Liver (tissue), 9 donors: ENCODE results near the gene PGS1. TPM values are rescaled to one million over a fixed set of nuclear protein-coding genes. Genes with fewer than 3 reads are reported as not detected.

Experiments
- DNase-seq: peaks from one replicate; pipeline ENCODE4 v3.0.0-alpha.2; 2017; ENCODE audit warnings: low spot score
- H3K27ac ChIP-seq, 2 donors: one replicate each; pipeline ENCODE4 v1.7.0; 2013; ENCODE audit warnings: inconsistent platforms in 2 of 2, low read length in 2 of 2, control low read depth in 1 of 2, low read depth in 1 of 2, mild to moderate bottlenecking in 1 of 2
- H3K27me3 ChIP-seq, 4 donors: one replicate each; pipeline versions ENCODE4 v1.6.1 to v1.7.0; 2013; ENCODE audit warnings: low read length in 3 of 4, inconsistent platforms in 1 of 4, mild to moderate bottlenecking in 1 of 4, moderate library complexity in 1 of 4; ENCODE audit not compliant: control insufficient read depth in 4 of 4, insufficient read depth in 4 of 4
- H3K36me3 ChIP-seq, 4 donors: one replicate each; pipeline versions ENCODE4 v1.6.1 to v1.7.0; 2013; ENCODE audit warnings: low read length in 3 of 4, mild to moderate bottlenecking in 3 of 4, low read depth in 1 of 4, moderate library complexity in 1 of 4; ENCODE audit not compliant: control insufficient read depth in 4 of 4, insufficient read depth in 3 of 4
- H3K4me1 ChIP-seq, 4 donors: one replicate each; pipeline versions ENCODE4 v1.6.1 to v1.7.0; 2013; ENCODE audit warnings: low read length in 3 of 4, mild to moderate bottlenecking in 3 of 4, moderate library complexity in 1 of 4; ENCODE audit not compliant: control insufficient read depth in 4 of 4, insufficient read depth in 4 of 4
- H3K4me3 ChIP-seq, 3 donors: one replicate each; pipeline versions ENCODE4 v1.6.1 to v1.7.0; 2013; ENCODE audit warnings: low read length in 3 of 3, control low read depth in 1 of 3, low read depth in 1 of 3, mild to moderate bottlenecking in 1 of 3
- H3K9ac ChIP-seq, 2 donors: one replicate each; pipeline ENCODE4 v1.7.0; 2013; ENCODE audit warnings: low read length in 2 of 2, mild to moderate bottlenecking in 2 of 2, moderate library complexity in 2 of 2, control low read depth in 1 of 2, low read depth in 1 of 2
- H3K9me3 ChIP-seq, 4 donors: one replicate each; pipeline versions ENCODE4 v1.6.1 to v1.7.0; 2013; ENCODE audit warnings: low read length in 3 of 4; ENCODE audit not compliant: control insufficient read depth in 4 of 4
- FOXA1 ChIP-seq: IDR thresholded peaks from 2 replicates; pipeline ENCODE4 v1.6.1; 2016; ENCODE audit warnings: antibody characterized with exemption
- FOXA2 ChIP-seq: IDR thresholded peaks from 2 replicates; pipeline ENCODE4 v1.6.1; 2016; ENCODE audit warnings: antibody characterized with exemption
- GABPA ChIP-seq, 2 donors: IDR thresholded peaks in 1 of 2; conservative IDR thresholded peaks in 1 of 2; 2 replicates each; pipeline ENCODE4 v1.6.1; 2016; ENCODE audit warnings: antibody characterized with exemption in 2 of 2, mild to moderate bottlenecking in 1 of 2, moderate library complexity in 1 of 2
- HNF4G ChIP-seq: IDR thresholded peaks from 2 replicates; pipeline ENCODE4 v1.6.1; 2016; ENCODE audit warnings: antibody characterized with exemption
- JUND ChIP-seq, 2 donors: IDR thresholded peaks; 2 replicates each; pipeline ENCODE4 v1.6.1; 2016; ENCODE audit warnings: antibody characterized with exemption in 2 of 2
- MAX ChIP-seq: IDR thresholded peaks from 2 replicates; pipeline ENCODE4 v1.6.1; 2016; ENCODE audit warnings: antibody characterized with exemption
- NR2F2 ChIP-seq: IDR thresholded peaks from 2 replicates; pipeline ENCODE4 v1.6.1; 2016; ENCODE audit warnings: antibody characterized with exemption
- RAD21 ChIP-seq, 2 donors: IDR thresholded peaks; 2 replicates each; pipeline ENCODE4 v1.6.1; 2016; ENCODE audit warnings: antibody characterized with exemption in 2 of 2, mild to moderate bottlenecking in 2 of 2
- REST ChIP-seq: IDR thresholded peaks from 2 replicates; pipeline ENCODE4 v1.6.1; 2016; ENCODE audit warnings: antibody characterized with exemption, mild to moderate bottlenecking
- RXRA ChIP-seq, 2 donors: IDR thresholded peaks; 2 replicates each; pipeline ENCODE4 v1.6.1; 2017 to 2018; ENCODE audit warnings: antibody characterized with exemption in 2 of 2, mild to moderate bottlenecking in 1 of 2
- SP1 ChIP-seq: IDR thresholded peaks from 2 replicates; pipeline ENCODE4 v1.6.1; 2018; ENCODE audit warnings: antibody characterized with exemption, mild to moderate bottlenecking
- TAF1 ChIP-seq: conservative IDR thresholded peaks from 2 replicates; pipeline ENCODE4 v1.6.1; 2016; ENCODE audit warnings: antibody characterized with exemption, mild to moderate bottlenecking
- WGBS: extraction: QIAGEN DNeasy Blood & Tissue Kit; methylation state at CpG from one replicate; pipeline ENCODE4 v1.1.7; 2013; 5-methylcytosine and 5-hydroxymethylcytosine counted together
- polyA plus RNA-seq, 2 donors: library from polyadenylated mRNA; stranded (reverse) in 1 of 2; unstranded in 1 of 2; fragments of 200-250 nt in 1 of 2; fragments of >200 nt in 1 of 2; fragmentation: Nextera tagmentation in 1 of 2; extraction: Ambion mirVana in 1 of 2; gene quantifications; one replicate each; pipeline versions ENCODE4 v1.2.1 to v1.2.3, GENCODE V29; 2013 to 2015
- total RNA-seq, 2 donors: library from RNA; depleted of rRNA; stranded (reverse); fragments of >200 nt; gene quantifications; one replicate each; pipeline ENCODE4 v1.2.3, GENCODE V29; 2014
- TF ChIP-seq, protein P1 (sequence below): IDR thresholded peaks from 2 replicates; pipeline ENCODE4 v1.6.1; 2016; ENCODE audit warnings: antibody characterized with exemption
- TF ChIP-seq, protein P2 (sequence below): fragments of 150-350 bp; IDR thresholded peaks from 2 replicates; pipeline ENCODE4 v1.5.1; 2017; ENCODE audit warnings: improper control_type of control experiment, low read depth, low read length; ENCODE audit not compliant: missing input control
- donor health status: healthy.
- donor health status: healthy.
- donor health status: healthy.
- donor health status: healthy.
- donor health status: healthy.

Gene PGS1
- total and polyA plus RNA-seq, 4 donors = 8.1 to 24.1 (median 12.2) TPM

- TF ChIP-seq, protein P1, sequence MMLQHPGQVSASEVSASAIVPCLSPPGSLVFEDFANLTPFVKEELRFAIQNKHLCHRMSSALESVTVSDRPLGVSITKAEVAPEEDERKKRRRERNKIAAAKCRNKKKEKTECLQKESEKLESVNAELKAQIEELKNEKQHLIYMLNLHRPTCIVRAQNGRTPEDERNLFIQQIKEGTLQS = no peak
- TF ChIP-seq GABPA (IDR thresholded peaks at IDR 0.05 in 1 of 2, conservative IDR thresholded peaks at IDR 0.05 in 1 of 2) (no peak), TAF1 (no peak), RAD21 (IDR thresholded peaks at IDR 0.05) (no peak), FOXA2 (no peak), RXRA (IDR thresholded peaks at IDR 0.05) (no peak)
These were observed 71.6 kb downstream of the PGS1 start (continued) for GRCh38 chr17:78449983-78450595.

DNA sequence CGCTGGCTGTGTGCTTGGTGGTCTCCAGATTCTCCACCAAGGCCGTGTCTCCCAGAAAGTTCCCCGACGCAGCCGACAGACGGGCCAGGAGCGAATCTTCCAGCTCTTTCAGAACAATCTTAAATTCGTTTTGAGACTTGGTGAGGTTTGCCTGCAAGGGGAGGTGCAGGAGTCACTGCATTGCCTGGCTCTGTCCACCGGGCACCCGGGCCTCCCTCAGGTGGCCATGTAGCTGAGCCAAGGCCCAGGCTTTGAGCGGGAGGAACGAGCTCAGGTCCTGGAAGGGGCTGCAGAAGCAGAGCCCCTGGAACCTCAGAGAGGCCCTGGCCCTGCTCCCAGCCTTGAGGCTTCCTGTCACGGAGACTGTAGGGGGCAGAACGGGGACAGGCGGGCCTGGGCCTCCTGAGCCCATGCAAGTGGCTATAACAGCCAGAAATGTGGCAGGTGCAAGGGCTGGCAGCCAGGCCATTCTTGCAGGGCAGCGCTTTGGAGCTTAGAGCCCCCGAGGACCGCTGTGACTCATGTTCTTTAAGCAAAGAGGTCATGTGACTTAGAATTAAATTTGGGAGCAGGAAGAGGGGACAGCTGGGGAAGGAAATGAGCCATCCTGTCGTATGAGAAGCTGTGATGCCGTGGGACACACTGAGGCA is 72.4 kb downstream of the PGS1 start:
- H3K4me3 ChIP-seq = no peak overlapping the region
- H3K27ac ChIP-seq = no peak overlapping the region
- H3K27me3 ChIP-seq = no peaks in the 10 kb centered on the region
- TF ChIP-seq TAF1 (no peak), HNF4G (no peak), FOXA2 (no peak), FOXA1 (no peak), RAD21 (IDR thresholded peaks at IDR 0.05) (no peak), REST (no peak), MAX (no peak), NR2F2 (no peak), SP1 (no peak)
- TF ChIP-seq, protein P2, sequence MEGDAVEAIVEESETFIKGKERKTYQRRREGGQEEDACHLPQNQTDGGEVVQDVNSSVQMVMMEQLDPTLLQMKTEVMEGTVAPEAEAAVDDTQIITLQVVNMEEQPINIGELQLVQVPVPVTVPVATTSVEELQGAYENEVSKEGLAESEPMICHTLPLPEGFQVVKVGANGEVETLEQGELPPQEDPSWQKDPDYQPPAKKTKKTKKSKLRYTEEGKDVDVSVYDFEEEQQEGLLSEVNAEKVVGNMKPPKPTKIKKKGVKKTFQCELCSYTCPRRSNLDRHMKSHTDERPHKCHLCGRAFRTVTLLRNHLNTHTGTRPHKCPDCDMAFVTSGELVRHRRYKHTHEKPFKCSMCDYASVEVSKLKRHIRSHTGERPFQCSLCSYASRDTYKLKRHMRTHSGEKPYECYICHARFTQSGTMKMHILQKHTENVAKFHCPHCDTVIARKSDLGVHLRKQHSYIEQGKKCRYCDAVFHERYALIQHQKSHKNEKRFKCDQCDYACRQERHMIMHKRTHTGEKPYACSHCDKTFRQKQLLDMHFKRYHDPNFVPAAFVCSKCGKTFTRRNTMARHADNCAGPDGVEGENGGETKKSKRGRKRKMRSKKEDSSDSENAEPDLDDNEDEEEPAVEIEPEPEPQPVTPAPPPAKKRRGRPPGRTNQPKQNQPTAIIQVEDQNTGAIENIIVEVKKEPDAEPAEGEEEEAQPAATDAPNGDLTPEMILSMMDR = no peak
- TF ChIP-seq, protein P1 = no peak
- WGBS = 78% methylated on average over 20 of the region's 20 CpGs
- no peaks in the 10 kb centered on the region for H3K9me3 ChIP-seq
- H3K4me1 ChIP-seq = no peaks in the 10 kb centered on the region
- H3K36me3 ChIP-seq = no peaks in the 10 kb centered on the region
- no peak overlapping the region for H3K9ac ChIP-seq
- DNase-seq = no peak

DNA sequence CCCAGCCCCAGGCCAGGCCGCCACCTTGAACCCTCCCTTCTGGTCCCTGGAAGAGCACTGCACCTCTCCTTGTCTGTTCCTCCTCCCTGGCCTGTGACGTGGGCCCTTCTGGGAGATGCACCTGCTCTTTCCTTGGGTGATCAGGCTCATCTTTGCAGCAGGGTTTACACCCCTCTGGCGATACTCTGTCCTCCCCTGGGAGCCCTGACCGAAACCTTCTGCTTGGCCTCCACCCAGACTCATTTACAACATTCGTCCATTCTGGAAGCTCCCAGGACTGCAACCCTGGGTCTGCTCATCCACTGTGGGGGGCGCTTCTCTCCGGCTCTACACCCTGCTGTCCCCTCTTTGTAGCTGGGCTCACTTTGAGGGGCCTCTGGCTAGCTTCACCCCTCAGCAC is 73.3 kb downstream of the PGS1 start:
- DNase-seq = no peak
- Histone ChIP-seq H3K9me3 (no peaks in the 10 kb centered on the region), H3K27ac (no peak overlapping the region), H3K4me1 (no peaks in the 10 kb centered on the region), H3K36me3 (no peaks in the 10 kb centered on the region), H3K4me3 (no peak overlapping the region), H3K27me3 (peaks cover 0 to 2% (median under 1%) of the 10 kb centered on the region in 4 donors), H3K9ac (no peak overlapping the region)
- 89% methylated on average over 7 of the region's 7 CpGs for WGBS
- TF ChIP-seq HNF4G = no peak
- TF ChIP-seq REST = no peak
- TF ChIP-seq TAF1 = no peak
- no peak for TF ChIP-seq SP1
- TF ChIP-seq, protein P2 = no peak
- no peak for TF ChIP-seq JUND (IDR thresholded peaks at IDR 0.05)
